GM19463 (cell line): Measurements from ENCODE around the gene CKB.

Experiments
- ATAC-seq: cut with Tn5 transposase; IDR thresholded peaks from one replicate; pipeline ENCODE4 v1.9.1; 2021; ENCODE audit warnings: mild to moderate bottlenecking, moderate library complexity; ENCODE audit not compliant: unreplicated experiment

Gene CKB

DNA sequence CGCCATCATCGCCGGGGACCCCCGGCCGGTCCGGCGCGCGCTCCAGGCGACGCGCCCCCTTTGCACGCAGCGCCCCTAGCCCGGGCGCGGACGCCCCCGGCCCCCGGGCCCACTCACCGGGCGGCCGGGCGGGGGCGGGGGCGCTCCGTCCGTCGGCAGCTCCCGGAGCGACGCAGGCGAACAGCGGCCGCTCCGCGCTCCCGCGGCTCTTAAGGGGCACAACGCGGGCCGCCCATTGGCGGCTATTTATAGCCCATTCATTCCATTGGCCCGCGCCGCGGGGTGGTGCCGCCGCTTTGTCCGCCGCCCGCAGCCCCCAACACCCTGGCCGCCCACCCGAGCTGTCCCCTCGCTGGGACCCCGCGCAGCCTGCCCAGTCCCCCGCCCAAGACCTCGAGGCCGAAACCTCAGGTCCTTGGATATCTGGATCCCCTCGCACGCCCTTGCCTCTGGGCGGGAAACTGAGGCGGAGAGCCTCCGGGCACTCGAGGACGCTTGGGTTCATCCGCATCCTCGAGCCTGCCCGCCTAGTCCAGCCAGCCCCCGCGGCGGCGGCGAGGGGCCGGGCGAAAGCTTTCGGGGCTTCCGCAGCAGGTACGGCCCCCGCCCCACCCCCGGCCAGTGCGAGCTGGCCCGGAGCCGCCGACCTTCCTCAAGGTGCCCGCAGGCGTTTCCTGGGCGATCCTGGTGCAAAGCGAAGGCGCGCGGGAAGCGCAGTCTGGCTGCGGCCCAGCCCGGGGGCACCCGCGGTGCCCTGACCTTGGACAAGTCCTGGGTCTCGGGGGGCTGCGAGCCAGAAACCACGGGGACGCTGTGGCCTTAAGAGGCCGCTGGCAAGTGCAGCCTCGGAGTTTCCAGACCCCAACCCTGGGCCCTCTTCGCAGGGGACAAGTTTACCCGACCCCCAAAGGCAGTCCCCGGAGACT, at the start of gene CKB:
Gene CKB, minus strand, starts transcription at position 182 of the 926 bp plus-strand sequence. CDS start 337 bp downstream, outside the sequence.
- no peak for ATAC-seq

DNA sequence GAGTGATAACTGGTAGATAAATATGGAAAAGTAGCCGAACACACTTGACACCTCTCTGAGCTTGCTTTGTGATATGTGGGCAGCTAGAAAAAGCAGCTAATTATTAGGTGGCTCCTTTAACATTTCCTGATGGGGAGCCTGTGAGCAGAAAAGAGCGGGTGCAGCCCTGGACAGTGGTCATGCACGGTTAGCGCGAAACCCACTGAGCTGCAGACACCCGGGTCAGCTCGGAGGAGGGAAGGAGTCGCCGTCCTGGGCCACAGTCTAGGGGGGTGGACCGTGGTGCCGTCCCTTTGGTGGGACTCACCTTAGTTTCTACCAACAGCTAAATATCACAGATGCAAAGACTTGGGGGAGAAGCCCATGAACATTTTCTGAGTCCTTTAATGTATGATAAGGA, 46.8 kb upstream of the CKB start:
- ATAC-seq = no peak

DNA sequence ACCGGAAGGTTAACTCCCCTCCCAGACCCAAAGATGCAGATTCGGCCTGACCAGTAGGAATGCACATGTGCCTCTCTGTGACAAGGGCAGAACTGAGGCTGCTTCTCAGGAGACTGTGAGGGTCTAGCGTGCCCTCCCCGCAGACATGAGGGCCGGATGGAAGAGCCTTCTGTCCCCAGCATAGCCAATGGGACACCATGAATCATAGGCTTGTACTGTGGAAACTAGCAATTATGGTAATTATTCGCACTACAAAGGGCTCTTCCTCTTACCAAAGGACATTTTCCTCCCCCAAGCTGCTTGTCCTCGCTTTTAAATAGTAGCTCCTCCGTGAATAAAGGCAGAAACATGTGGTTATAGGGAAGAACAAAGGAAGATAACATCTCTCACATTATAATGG, 46.3 kb upstream of the CKB start:
- ATAC-seq = no peak

DNA sequence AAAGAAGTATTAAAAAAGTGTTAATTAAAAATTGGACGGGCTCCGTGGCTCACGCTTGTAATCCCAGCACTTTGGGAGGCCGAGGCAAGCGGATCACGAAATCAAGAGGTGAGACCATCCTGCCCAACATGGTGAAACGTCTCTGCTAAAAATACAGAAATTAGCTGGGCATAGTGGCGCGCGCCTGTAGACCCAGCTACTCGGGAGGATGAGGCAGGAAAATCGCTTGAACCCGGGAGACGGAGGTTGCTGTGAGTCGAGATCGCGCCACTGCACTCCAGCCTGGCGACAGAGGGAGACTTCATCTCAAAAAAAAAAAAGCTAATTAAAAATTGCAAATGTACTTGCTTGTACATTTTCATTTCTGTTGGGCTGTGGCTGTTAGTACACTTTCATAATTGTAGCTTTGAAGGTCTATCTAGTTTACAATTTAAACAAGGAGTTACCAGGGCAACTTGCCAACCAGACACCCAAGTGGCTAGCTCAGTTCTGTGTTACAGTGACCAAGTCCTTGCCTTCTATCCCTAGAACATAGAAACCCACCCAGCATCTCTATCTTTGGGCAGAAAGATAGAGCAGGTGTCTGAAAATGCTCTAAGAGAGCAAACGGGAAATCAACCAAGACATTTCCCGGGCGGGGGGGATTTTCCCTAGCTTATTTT, 41.3 kb upstream of the CKB start:
- no peak for ATAC-seq

DNA sequence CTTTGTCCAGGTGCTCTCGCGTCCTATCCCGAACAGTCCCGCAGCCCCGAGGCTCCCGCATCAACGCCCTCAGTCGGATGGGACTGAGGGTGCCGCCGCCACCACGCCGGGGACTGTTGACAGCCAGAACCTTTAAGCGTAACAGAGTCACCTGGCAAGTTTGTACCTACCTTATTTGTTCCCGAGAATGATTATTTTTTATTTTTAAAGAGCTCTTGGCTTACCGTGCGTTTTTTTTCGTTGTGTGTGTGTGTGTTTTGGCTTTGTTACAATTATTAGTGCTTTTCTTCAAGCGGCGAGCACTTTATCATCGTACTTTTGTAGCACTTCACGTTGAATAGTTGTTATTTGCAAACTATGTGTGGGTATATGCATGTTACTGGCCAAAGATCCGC, 40.6 kb upstream of the CKB start:
- no peak for ATAC-seq

DNA sequence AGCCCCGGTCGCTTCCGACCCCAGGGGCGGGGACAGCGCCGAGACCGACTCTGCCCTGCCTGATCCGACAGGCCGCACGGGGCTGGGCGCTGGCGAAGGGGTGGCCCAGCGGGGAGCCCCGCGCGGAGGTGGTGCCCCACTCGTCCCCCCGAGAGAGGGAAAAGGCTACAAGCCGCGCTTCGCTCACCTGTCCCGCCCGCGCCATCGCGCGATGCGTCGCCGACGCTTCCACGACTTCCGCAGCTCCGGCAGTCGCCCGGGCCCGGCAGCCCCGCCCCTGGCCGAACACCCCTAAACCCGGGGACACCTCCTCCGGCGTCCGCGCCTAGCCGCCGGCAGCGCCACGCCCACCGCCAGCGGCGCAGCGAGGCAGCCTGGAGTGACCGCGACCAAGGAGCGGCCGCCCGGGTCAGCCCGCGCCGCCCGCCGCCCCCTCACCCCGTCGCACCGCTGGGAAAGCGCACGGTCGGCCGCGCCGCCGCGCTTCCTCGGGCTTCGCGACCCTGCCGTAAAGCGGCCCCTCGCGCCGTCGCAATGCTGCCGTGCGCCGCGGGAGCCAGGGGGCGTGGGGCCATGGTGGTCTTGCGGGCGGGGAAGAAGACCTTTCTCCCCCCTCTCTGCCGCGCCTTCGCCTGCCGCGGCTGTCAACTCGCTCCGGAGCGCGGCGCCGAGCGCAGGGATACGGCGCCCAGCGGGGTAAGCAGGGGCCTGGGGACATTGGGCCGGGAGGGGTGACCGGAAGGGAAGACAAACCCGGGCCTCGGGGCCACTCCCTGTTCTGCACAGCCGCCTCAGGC, 40.0 kb upstream of the CKB start, which contains the start of the genes BAG5 and COA8:
Gene BAG5, minus strand, starts transcription at position 229 of the 797 bp plus-strand sequence. CDS start 1,493 bp downstream, outside the sequence.
Gene COA8, plus strand, starts transcription at position 532 of the 797 bp plus-strand sequence. Its CDS starts 42 bp downstream, at position 574.
- peak; percentile 65 for ATAC-seq

DNA sequence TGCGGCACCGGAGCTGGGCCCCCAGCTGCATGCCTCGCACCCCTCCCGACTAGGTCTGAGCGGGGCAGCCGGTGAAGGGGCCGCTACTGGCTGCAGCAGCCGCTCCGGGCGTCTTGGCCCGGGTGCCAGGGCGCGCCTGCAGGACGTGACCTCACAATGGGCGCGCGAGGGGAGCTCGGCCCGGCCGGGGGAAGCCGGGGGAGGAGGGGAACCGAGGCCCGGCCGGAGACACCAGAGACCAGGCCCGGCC, 39.5 kb upstream of the CKB start:
- ATAC-seq = no peak

DNA sequence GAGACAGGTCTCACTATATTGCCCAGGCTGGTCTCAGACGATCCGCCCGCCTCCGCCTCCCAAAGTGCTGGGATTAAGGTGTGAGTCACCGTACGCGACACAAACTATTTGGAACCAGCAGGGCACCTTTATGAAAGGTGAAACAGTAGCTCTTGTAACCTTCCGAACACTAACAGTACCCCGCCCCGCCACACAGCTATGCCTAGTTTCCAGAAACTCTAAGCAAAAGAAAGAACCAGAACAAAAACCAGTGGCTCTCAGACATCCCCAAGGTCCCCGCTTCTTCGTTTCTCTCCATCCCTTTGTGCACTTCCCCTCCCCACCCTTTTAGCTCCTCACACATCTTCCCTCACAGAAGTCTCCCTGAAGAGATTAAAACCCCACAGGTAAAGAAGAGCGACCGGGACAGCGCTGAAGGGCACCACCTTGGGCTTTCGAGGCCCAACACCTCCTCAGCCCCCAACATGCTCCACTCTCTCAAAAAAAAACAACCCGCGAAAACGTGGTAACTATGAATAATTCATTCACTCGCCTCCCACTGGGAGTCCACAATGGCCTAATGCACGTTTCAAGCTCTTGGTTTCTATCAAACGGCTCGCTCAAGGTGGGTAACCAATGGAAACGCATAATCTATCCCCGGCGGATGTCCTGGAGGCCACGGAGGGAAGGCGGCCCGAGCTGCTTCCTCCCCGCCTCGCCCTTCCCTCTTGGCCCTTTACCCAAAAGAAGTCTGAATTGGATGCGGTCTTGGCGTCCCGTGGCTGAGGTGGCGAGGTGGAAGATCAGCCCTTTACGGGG, 39.0 kb upstream of the CKB start:
- peak; percentile 24 for ATAC-seq

DNA sequence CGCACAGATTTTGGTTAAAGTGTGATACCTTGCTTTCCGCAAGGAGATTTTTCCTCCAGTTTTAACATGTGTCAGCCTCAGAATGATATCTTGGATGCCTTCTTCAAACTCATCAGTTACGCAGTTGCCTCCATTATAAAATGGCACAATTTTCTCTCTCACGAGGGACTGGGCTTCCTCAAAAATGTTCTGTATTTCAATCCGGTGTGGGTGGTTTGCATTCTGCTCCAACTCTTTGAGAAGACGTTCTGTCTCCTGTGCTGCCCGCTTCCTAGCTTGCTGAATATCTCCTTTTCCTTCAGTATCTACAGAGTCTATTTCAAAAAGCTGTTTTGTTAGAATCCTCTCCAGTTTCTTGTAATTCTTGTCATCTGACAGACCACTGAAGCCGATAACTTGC, 38.1 kb upstream of the CKB start:
- ATAC-seq = no peak

DNA sequence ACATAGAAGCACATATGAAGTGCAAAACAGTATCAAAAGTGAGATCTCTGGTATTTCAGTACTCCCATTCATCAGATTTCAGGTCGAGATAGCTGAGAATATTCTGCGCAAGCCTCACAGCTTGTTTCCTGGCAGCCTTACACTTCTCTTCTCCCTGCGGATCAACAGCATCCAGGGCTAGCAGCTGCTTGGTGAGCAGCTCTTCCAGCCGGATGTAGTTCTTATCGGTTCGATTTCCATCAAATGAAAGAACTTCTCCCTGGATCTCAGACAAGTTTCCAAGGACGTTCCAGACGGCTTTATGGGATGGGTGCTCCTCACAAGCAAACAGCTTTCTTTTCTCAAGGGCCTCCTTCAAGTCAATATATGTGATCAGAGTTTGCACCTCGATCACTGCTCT, 37.1 kb upstream of the CKB start:
- ATAC-seq = no peak

DNA sequence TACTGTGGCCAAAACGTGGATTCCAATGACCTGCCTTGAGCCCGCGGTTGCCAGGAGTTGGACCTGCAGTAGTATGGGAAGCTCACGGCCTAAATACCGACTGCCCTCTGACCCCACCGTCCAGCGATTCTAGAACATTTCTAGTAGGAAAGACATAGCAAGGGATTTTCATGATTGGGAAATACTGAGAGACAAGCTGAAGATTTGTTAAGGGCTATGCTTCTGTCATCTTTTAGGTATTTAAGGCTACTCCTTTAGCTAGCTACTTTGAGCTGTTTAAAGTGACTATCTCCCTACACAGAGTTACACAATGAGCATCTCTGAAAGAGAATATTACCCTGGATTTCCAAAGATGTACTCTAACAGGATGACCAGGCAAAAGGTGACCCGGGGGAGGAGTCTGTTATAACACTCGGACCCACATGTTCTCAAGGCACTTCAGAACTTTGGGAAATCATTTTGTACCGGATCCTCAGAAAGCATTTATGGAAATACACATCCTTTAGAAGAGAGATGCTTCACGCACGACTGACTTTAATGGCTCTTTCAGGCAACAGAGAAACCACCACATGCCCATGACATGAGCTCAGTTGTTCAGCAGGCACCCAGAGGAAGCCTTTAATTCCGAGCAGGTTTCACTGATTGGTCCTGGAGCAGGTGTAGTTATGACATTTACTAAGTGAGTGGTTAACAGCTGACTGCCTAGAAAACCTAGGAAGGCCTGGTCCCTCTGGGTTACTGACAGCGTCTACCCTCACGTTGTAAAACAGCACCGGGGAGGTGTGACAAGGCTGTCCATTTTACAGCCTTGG, 35.6 kb upstream of the CKB start:
- no peak for ATAC-seq

DNA sequence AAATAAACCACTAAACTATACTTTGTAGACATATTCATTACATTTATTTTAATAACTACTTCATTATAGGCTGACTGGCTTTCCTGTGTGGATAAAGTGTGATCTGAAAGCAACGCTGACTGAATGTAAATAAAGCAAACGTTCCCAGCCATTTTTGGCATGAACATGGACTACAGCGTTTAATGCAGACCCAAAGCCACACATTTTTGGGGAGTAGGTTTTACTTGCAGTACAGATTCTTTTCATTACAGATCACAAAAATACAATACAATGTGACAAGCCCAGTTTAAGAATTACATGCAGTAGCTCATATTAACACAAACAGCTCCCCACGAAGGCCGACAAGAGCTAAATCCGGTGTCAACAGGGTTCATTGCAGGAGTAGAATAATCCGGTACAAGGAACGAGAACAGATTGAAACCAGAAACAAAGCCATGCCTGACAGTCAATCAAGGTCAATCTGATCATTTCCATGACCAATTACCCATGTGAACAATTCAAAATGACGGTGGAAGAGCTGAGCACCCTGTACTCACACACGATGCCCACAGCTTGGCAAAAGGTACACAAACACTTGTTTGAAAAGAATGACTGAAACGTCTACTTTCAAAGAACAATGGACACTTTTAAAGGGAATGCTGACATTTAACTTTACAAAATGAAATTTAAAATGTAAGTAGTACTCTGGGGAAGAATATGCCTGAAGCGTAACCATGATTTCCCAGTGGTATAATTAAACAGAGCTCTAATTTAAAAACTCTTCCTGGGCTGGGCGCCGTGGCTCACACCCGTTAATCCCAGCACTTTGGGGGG, 34.5 kb upstream of the CKB start:
- no peak for ATAC-seq

DNA sequence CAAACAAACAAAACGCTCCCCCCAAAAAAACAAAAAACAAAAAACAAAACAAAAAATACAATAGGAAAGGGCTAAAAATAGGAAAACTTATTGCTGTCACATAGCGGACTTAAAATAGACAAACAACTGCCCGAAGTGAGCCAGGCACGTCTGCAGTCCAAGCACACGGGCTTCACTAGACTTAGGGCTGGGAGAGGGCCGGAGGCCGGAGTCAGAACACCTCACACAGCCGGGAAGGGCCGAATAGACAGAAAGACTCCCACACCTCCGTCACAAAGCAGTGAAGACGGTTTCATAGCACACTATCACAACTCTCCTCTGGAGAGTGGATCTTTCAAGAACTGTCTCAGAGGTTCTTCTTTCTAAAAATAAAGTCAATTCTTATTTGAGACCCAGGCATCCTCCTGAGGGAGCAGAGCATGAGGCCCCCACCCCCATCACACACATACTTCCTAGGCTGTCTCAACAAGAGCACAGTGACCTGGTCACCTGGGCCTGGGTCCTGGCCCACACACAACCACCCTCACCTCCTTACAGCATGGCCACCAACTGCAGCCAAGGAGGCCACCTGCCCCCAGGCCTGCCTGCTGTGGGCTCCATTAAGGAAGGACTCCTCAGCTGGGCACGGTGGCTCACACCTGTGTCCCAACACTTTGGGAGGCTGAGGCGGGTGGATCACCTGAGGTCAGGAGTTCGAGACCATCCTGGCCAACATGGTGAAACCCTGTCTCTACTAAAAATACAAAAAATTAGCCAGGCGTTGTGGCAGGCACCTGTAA, 33.1 kb upstream of the CKB start:
- ATAC-seq = no peak

DNA sequence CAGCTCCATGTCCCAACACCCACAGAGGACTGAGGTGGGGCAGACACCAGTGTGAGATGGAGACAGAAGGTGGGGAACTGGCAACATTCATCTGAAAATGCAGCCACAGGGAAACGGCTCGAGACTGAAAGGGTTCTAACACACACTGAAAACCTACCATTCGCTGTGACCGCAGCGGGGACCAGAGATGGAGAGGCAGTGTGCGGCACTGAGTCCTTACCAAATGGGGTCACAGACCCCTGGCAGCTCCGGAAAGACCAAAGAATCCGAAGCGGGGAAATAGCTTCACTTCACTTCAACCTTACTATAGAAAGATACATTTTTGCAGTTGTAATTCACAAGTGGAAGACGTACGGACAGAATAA, 30.2 kb upstream of the CKB start:
- no peak for ATAC-seq

DNA sequence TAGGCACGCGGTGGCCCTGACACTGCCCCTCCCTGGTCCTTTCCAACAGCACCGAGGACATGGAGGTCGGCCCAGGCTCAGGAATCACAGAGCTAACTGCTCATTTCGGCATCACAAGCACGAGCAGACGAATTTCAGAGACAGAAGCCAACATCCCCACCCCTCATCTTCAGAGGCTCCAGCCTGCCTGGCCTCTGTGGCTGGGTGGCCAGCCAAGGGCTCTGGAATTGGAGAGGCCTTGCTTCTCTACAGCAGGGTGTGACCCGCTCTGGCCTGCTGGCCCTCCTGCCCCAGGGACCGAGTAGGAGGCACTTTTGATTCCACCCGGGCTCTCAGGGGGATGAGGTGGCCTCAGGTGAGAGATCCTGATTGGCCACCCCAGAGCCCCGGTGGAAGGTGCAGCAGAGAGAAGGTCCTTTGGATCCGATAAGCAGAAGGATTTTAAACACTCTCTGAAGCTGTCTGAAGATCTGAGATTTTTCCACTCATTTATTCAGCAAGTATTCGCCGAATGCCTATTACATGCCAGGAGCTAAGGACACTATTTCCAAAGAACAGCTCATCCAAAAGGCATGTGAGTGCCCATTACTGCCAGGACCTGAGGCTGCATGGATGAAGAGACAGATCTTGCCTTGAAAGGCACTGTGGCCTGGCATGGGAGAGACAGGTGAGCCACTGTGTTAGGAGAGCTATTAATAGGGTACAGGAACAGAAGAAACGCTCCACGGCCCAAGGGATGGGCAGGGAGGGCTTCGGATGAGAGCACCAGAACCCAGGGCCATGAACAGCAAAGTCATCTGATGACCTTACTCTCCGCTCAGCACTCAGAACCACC, 29.6 kb upstream of the CKB start:
- ATAC-seq = no peak

DNA sequence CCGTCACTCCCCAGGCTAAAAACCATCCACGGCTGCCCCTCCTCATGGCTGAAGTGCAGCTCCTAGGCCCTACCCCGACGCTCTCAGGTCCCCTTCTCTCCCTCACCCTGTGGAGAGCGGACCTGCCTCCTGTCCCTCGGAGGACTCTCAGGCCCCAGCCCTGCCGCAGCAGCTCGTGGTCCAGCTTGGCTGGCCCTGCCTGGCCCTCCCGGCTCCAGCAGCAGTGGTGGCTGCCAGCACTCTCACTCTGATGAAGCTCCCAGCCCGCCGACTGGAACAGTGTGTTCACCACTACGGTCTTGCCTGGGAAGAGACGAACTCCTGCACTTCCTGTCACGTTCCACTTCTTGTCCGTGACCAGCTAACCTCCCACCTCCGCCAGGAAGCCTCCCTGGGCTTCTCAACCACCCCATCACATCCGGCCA, 28.7 kb upstream of the CKB start:
- ATAC-seq = no peak
